ENCODE data around the gene NELL1.

NELL1 gene

DNA sequence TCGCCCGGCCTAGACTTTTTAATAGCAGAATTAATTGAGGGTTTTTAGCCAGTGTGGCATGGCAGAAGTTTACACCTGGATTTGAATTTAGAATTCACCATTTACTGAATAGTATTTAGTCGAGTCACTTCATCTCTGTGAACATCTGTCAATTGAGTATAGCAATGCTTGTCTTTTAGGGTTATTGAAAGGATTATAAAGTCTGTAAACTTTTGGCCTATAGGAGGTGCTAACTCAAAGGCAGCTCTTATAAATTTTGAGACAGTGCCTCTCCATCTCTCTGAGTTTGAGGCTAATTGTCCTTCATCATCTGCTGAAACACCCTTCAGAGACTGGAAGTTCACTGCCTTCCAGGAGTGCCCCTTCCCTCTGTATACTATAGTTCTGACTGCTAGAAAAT lies 205.0 kb downstream of the NELL1 start:
- no peak for DNase-seq (ENCODE audit: low read depth)

DNA sequence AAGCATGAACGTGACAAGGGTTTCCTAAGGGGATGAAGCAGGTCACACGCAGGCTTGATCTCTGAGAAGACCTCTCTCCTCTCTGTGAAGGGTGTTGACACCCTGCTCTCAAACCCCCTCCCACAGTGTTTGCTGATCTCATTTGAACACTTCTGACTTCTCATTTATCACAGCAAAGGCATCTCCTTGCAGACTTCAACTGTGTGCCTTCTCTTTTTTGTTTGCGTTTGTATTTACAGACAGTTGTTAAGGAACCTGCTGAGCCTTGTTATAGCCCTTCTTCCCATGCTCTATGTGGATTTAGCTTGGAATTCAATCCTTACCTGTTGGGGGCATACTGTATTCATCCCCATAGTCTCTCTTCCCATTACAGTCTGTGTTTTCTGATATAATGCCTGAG lies 206.5 kb downstream of the NELL1 start:
- DNase-seq (ENCODE audit: low read depth), result no peak

DNA sequence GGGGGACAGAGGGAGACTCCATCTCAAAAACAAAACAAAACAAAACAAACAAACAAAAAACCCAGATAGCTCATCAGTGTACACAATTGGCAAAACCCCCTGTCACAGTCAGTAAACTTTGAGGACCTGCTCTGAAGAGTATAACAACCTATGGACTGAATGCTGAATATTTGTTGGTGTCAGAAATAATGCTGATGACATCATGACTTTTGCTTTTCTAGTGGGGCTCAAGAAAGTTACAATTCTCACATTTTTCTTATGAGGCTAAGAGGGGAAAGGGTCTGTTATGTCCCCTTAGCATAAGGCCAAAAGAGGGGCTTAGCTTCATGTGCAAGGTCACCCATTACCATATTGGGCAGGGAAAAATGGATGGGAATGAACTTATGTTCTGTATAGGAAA lies 207.4 kb downstream of the NELL1 start:
- DNase-seq (ENCODE audit: low read depth), result no peak

DNA sequence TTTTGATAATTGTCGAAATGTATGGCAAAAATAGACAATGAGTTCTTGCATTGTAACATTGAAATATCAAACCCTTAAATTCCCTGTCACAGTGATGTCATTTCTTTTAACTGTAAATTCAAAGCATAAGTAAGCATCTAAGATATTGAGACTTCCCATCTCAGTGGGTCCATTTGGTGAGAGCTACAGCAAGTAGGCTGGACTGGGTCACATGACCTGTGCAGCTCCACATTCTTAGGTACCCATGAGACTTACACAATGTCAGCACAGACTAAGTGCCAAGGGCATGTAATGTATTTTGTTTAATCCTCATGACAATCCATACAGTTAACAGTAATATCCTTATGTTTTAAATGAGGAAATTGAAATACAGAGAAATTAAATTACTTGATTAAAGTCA lies 210.7 kb downstream of the NELL1 start:
- DNase-seq (ENCODE audit: low read depth), result no peak

DNA sequence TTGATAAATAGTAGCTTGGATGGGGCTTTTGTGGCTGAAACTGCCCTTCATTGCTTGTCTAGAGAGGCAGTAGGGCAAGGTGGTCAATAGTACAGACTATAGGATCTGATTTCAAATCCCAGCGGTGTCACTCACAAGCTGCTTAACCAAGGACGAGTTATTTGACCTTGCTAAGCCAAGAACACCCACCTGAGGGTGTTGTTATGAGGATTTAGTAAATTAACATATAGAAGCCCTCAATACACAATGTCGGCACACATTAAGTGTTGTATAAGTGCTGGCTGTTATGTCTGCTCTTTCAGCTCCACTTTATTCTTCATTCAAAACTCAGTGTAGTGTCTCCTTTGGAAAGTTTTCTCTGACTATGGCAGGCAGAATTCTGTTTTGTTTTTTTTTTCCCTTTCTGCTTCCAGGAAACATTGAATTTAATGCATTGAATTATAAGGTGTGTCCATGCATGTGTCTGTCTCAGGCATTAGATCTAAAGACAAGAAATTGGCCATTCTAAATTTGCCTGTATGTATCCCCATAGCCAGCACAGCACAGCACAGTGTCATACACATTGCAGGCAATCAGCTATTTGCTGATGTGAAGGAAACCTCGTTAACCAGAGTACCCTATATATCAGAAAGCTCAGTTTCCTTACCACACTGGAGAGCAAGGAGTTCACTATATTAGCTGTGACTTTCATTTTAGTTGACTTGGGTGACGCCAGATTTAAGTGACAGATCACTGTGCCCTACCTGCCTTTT lies 212.1 kb downstream of the NELL1 start:
- no peak for DNase-seq (ENCODE audit: low read depth)

DNA sequence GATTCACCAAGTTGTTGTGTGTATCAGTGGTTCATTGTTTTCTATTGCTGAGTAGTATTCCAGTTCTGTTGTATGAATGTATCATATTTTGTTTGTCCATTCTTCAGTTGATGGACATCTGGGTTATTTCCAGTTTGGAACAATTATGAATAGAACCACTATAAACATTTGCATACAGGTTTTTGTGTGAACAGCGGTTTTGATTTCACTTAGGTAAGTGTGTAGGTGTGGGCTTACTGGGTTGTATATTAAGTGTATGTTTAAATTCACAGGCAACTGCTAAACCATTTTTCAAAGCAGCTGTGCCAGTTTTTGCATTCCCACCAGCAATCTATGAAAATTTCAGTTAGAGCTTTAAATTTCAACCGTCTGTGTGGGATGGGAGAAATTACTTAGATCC lies 217.8 kb downstream of the NELL1 start:
- DNase-seq (ENCODE audit: low read depth), result no peak

DNA sequence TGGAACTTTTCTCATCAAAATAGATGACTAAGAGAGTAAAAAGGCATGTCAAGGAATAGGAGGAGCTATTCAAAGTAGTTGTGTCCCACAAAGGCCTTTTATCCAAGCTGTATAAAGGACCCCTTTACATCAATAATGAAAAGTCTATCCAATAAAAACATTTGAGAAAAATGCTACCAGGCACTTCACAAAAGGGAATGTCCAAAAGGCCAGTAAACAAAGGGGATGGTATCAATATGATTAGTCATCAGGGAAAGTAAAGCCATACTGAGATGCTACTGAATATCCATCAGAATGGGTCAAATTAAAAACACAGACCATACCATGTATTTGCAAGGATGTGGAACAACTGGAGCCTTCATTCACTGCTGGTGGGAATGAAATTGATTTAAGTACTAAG lies 224.9 kb downstream of the NELL1 start:
- DNase-seq (ENCODE audit: low read depth), result no peak

DNA sequence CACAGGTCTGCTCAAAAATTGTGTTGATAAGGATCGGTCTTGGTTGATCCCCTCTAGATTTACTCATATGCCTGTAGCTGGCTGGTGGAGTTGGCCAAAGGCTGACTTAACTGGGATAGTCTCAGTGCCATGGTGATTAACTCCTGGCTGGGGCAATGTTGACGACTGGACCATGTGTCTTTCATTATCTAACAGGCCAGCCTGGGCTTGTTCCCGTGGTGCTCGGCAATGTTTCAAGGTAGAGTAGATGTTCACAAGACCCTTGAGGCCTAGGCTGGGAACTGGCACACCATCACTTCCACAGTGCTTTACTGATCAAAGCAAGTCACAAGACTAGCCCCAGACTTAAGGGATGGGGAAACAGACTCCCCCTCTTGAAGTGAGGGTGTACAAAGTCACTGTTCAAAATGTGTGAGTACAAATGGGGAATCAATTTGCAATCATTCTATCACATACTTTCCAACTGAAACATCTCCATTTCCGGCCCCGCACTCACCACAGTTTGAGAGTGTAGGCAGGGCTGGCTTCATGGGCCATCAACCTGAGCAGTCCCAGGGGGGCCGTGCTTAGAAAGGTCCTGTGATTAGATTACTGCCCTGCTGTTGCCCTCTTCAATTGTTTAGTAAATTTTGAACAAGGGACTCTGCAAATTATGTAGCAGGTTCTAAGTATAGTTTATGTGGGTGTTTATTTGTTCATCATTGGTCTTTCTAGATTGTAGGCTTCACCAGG lies 240.8 kb downstream of the NELL1 start:
- DNase-seq (ENCODE audit: low read depth), result no peak

DNA sequence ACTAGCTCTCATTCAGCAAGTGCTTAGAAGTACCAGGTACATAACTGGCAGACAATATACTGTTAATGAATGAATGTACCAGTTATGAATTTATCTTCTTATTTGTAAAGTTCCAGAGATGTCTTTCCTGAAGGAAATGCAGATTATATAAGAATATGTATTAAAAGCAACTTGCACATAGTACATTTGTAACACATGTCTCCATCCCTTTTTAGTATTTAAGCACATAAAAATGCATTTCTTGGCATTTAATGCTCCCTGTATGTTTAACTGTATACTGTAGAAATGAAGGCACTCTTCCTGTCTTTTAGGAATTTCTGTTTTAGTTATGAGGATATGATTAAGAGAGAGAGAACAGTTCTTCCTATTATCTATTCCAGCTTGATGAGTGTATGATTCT lies 241.3 kb downstream of the NELL1 start:
- no peak for DNase-seq (ENCODE audit: low read depth)

DNA sequence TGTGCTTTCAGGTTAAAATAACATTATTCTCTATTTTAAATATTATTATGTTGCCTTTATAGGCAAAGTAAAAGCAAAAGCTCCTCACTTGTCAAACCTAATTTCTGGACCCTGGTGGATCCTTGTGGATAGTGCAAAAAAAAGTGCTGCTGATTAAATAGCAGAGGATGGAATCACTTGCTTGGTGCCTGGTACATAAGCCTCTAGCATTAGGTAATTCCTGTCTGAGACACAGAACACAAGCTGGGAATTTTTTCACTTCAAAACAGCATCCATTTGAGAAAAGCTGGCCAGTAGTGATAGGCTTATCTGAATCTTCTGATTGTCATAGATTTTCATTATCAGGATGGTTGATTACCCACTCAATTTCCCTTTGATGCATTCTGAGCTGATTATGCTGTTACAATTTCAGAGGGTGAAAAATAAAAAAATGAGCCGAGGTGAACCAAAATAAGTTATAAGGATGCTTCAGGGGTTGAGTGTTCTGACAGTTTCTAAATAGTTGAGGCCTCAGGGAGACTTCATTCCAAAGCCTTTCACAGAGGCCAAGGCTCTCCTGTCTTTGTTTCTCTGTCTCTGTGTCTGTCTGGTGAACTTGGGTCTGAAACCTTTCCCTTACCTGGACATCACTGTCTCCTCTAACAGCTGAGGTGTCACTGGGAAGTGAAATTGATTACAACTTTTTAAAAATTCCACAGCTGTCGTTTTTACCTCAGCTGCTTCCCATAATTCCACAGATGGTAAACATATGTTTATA lies 242.9 kb downstream of the NELL1 start:
- no peak for DNase-seq (ENCODE audit: low read depth)

DNA sequence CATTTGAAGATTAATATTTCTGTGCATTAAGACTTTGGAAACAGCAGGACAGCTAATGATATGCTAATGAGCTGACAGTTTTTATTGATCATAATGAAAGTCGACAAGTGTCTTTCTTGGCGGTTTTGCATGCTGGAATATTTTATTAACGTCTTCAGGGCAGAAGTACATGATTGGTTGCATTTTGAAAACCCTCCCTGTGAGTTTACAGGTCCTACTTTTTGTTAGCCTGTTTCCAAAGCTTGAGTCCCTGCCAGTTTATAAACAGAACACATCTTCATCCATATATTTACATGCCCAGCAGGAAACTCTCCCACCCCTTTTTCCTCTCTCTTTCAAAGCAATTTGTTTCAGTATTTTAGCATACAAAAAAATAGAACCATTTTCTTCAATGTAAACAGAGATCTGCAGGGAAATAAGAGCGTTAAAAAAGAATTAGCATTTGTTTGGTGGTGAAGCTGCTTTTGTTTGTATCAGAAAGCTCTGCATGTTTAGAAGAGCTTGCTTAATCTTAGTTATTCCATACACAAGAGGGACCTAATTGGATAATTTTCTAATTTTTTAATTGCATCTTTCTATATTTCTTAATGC lies 243.6 kb downstream of the NELL1 start:
- no peak for DNase-seq (ENCODE audit: low read depth)

DNA sequence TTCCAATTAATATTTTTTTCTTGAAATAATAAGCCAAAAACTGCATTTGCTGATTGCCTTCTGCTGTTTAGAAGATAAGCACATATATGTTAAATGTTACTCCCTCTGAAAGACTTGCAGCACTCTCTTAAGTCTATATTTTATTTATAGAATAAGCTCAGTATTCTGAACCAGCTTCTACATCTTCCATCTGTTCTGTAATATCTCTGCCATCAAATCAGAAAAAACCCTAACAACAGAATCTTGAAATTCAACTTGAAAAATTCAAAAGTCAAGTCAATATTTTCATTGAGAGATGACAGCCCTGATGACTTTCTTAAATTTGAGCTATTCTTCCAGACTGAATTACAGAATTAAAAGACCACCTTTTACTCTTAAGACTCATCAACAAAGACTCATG lies 247.9 kb downstream of the NELL1 start:
- no peak for DNase-seq (ENCODE audit: low read depth)

DNA sequence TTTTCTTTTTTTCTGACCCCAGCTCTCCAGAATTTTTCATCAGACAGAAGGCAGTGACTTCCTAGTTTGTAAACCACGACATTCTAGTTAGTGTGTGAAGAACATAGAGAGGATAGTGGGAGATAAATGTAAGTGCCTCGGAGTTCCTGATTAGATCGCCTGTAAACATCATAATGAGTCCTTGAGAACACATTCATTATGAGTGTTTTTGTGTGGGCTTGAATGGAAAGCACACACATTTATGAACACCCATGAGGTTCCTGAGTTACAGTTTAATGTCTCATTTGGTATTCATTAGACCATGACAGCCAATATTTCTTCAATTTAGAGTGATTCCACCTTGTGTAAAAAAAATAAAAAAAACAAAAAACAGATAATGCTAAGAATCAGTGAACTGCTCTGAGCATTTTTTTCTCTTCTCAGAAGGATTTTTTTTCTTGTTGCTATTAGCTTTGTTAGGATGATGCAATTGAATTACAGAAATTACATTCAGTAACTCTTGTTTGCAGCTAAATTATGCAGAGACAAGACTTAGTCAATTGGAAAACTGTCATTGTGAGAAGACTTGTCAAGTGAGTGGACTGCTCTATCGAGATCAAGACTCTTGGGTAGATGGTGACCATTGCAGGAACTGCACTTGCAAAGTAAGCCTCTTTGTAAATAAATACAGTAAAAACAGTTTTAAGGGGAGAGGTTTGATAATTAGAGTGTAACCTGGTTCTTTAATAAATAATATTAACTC lies 257.6 kb downstream of the NELL1 start:
- no peak for DNase-seq (ENCODE audit: low read depth)

DNA sequence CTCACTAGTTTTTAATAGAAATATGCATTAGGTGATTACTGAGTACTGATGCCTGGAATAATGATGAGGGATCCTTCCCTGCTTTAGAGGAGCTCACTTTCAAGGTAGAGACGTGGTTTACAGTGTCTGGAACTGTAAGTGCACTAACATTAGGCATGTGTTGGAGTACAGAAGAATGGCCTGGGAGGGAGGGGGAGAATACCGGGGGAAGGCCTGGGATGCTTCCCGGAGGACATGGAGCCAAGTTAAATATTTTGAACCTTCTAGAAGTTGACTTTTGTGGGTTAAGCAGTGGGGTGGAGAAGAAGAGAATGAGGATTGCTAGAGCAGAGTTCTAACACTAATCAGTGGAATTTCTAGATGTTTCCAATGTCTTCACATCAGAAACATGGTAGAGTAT lies 261.6 kb downstream of the NELL1 start:
- no peak for DNase-seq (ENCODE audit: low read depth)

DNA sequence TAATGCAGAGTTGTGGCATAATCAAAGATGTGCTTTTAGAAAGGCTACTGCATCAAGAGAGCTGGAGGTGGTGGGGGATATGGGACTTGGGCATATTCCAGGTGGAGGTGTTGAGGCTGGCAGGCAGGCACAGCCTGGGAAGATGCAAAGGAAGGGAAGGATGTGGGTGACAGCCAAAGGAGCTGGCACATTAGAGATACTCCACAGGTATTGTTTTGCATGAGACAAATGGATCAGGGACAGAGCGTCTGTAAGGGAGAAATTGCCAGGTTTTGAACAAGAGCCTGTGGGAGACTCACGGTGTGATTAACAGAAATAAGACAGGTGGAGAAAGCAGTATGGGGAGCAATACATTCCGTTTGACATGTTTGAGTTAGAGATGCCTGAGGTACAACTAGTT lies 263.7 kb downstream of the NELL1 start:
- DNase-seq (ENCODE audit: low read depth), result no peak

DNA sequence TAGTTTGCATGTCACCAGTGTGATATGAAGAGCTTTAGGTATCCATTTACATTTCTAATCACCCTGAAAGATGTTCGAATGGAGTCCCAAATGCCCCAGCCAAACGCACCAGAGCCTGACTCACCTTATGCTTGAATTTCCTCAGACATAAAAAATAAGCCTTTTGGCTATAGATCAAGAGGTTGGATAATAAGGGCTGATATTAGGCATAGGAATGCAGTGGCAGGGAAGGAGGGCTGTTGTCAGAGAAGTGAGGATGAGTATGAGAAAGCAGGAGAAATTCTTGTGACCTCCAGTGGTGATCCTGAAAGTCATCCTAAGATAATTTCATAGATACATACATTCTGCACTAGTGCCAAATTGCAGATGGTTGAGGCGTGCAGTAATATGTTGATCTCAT lies 264.6 kb downstream of the NELL1 start:
- DNase-seq (ENCODE audit: low read depth), result no peak

DNA sequence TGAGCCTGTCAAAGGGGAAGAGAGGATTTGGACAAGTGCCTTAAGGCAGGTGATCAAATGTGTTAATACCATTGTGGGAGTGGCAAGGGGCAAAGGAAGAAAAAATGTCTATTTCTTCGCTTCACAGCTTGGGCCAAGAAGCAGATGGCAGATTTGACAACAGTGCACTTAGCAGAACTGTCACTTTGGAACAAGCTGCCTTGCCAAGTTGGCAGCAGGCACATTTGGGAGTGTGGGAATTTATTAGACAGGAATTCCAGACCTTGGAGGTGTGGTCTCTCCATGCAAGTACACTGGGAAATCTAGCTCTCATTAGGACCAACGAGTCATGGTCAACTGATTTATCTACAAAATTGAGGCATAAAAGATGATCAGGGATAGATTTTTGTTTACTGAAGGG lies 265.1 kb downstream of the NELL1 start:
- no peak for DNase-seq (ENCODE audit: low read depth)

DNA sequence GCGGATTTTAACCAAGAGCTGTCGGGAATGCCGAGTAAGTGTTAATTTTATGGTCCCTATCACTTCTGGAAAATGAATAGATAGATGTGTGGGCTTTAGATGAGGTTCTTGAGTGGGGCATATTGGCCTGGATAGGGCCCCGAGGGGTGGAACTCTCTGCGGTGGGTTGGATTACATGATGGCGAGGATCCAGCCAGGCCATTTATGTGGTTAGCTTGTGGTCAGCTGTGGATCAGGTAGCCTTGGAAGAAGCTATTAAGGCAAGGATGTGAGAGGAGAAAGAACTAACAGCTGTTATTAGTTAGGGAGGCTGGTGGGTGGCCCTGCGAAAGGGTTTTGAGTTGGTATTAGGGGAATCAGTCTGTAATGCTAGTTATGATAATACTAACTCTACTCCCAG lies 268.4 kb downstream of the NELL1 start:
- no peak for DNase-seq (ENCODE audit: low read depth)

DNA sequence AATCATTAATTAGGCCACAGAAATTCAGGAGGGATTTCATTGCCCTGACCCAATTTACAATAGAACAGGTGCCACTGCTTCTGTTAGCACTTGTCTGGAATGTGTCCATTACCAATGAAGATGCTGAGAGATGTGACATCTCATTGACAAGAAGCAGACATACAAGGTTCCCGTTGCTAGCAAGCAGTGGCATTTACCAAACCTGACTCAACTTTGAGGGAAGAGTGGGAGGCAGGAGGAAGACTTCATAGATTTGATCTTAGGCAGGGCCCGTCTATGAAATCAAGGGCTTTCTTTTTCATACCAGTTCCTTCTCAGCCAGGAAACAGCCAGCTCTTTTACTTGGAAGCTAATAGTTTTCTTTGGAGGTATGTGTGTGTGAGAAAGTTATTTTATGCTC lies 280.2 kb downstream of the NELL1 start:
- DNase-seq (ENCODE audit: low read depth), result no peak

DNA sequence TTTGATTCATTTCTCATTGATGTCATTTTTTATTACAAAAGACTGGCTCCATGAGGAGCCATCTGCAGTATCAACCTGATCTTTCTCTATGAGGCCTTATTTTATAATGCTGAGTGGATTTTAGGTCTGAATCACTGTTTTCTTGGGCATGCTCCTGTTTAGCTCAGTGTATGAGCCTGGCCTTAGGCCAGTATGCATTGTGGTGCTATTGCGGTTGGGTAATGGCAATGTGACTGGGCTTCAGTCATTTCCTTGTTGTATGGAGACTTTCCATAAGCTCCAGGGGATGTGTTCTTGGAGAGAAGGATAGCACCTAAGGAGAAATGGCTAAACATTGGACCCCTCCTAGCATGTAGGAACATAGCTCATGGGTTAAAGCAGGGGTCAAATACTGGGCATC lies 293.2 kb downstream of the NELL1 start:
- no peak for DNase-seq (ENCODE audit: low read depth)

DNA sequence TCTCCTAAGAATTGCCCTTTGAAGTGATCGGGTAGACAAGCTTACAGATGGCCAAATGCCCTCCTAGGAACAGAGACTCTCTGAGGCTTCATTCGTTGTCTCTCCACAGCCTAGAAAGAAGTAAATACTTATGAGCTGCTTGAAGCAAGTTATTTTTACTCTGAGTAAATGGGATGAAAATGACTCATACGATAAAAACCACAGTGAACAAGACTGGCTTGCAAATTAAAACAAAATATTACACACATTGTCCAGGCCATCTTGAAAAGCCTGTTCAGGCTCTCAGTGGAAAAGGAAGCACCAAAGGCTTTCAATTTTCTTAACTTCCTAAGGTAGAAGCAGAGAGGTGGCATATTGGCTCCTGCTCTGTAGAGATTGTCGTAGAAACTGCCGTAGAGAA lies 294.2 kb downstream of the NELL1 start:
- no peak for DNase-seq (ENCODE audit: low read depth)

DNA sequence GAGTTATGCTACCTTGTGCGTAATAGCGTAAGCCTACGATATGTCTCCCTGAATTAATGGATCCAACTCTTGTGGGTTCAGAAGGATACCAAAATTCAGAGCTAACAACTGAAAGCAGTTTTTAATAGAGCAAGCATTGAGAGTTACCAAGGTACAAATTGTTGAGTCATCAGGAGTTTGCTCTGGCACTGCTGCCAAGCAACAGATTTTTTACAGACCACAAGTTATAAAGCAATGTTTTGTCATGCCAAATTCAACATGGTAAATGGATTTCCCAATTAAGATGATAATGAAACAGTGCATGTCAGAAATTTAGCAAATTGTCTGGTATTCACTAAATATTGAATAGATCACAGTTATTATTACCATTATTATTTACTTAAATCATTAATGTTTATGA lies 295.6 kb downstream of the NELL1 start:
- DNase-seq (ENCODE audit: low read depth), result no peak

All from fibroblast of the conjunctiva (primary cell).